HG02943 (cell line): ENCODE results near the gene AKR1A1.
"Not testable (repeated sequence)": the region's sequence is repeated elsewhere in the genome, so short reads cannot be mapped to it uniquely, and the experiment has no call there.

Experiments used
- ATAC-seq: cut with Tn5 transposase; IDR thresholded peaks from one replicate; pipeline ENCODE4 v1.9.1; 2021; ENCODE audit warnings: mild to moderate bottlenecking, low read depth, moderate library complexity; ENCODE audit not compliant: unreplicated experiment

Gene AKR1A1

DNA sequence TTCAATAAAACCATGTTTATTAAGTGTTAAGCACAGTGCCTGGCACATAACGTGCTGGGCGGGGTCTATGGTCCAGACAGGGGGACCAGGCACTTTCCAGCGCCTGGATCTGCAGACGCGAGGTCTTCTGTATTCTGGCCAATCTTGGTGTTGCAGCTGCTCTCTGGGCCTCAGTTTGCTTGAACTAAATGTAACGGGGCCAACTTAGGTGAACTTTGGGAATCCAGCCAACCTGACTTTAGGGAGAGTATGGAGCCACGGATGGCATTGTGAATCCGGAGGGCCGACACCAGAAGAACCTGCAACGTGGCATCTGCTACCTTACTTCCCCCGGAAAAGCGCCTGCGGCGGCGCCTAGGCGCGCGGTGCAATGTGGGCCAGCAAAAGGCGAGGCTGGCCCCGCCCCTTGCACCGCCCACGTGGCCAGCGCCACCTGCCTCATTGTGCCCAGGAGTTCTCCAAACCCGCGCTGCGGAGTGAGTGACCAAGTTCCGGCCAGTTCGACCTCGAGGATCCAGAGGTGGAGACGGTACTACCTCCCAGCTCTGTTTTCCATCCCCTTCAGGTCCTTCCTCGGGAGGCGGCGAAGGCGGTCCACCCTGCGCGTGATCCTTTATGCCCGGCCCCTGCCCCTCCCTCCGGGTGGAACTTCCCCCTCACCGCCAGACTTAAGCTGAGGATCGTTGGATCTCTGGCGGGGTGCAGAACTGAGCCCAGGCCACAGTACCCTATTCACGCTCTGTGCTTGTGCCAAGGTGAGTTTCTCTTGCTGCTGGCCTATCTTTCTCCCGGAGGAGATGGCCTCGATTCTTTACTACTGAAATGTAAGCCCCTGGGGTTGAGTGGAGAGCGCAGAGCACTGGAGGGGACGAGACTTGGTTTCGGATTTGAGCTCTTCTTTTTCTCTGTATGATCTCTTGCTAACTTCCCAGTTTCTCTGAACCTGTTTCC, at the start of gene AKR1A1:
Gene AKR1A1 (plus strand): TSS at position 426 of the 951 bp plus-strand sequence. CDS start 10,969 bp downstream, outside the sequence.
- ATAC-seq, result peak; percentile 93

DNA sequence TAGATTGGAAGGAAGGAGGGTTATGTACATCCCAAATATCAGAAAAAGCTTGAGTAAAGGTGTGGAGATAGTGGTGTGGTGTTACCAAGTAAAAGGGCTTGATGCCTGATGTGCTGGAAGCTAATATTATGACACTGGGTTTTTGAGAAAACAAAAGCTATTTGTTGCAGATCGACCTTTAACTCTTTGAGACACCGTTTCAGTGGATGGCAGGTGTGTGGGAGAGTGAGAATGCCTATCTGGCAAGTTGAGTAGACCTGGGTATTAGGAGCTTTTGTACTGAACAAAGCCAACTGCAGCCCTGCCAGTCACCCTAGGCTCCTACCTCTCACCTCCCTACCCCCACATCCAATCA, 49.1 kb upstream of the AKR1A1 start:
- no peak for ATAC-seq

DNA sequence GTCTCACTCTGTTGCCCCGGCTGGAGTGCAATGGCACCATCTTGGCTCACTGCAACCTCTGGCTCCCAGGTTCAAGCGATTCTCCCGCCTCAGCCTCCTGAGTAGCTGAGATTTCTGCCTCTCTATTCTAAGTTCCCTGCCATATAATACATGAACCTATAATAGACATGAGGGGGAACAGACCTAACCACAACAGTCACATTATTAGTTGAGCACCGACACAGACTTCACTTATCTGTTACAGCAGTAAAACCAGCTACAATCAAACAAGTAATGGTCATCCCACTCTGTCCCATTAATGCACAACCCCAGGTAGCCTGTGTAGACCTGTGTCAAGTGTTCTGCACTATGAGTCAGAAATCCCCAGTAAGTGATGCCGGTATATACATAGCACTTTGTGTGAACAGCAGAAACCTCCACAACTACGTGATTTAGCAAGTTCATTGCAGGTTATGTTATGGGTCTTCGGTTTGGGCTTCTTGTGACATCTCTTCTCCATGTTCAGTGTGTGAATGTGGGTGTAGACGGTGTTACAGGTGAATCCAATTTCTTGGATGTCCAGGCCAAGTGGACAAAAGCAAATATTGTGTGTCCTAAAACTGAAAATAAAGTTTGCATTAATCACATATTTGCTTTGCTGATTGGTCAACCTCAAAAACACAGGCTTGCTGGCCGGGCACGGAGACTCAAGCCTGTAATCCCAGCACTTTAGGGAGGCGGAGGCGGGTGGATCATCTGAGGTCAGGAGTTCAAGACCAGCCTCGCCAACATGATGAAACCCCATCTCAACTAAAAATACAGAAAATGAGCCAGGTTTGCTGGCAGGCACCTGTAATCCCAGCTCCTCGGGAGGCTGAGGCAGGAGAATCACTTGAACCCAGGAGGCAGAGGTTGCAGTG, 46.9 kb upstream of the AKR1A1 start:
- ATAC-seq, result no peak

DNA sequence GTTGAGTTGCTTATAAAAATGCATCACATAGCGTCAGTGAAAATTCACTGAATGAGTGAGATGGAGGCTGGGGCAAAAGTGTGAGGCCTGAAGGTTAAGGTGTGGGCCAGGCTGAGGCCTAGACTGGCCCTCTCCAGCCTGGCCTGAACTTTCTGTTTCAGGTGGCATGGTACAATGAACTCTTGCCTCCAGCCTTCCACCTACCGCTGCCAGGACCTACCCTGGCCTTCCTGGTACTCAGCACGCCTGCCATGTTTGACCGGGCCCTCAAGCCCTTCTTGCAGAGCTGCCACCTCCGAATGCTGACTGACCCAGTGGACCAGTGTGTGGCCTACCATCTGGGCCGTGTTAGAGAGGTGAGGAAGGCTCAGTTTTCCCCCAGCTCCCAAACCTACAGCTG, 43.4 kb upstream of the AKR1A1 start:
- no peak for ATAC-seq

DNA sequence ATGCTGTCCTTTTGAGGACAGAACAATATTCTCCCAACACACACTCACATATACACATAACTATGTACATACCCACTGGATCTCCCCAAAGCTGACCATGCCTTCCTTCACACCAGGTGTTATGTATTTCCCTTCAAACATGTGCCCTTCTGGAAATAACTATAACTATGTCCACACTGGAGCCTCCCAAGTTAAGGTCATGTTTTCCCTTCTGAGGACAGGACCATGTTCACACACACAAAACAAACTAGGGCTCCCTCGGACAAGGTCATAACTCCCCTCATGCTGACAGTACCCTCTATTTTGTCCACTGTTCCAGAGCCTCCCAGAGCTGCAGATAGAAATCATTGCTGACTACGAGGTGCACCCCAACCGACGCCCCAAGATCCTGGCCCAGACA, 42.7 kb upstream of the AKR1A1 start:
- ATAC-seq, result no peak

DNA sequence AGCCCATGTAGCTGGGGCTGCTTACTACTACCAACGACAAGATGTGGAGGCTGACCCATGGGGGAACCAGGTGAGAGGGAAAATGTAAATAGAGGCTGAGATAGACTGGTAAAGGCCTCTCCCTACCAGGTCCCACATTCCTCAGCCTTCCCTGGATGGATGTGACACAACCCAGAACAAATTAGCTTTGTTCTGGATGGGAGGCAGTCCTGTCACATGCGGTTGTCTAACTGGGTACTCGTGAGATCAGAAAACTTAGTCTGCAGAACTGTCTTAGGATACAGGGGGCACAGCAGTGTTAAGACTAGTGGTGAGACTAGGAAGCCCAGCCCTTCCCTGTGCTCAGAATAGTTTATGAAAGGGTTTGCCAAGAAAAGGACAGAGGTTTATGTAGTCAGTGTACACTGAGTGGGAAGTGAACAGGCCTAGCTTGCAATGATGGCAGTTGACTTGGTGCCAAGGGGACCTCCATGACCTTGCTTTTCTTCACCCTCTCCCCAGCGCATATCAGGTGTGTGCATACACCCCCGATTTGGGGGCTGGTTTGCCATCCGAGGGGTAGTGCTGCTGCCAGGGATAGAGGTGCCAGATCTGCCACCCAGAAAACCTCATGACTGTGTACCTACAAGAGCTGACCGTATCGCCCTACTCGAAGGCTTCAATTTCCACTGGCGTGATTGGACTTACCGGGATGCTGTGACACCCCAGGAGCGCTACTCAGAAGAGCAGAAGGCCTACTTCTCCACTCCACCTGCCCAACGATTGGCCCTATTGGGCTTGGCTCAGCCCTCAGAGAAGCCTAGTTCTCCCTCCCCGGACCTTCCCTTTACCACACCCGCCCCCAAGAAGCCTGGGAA, 42.1 kb upstream of the AKR1A1 start:
- ATAC-seq, result no peak

DNA sequence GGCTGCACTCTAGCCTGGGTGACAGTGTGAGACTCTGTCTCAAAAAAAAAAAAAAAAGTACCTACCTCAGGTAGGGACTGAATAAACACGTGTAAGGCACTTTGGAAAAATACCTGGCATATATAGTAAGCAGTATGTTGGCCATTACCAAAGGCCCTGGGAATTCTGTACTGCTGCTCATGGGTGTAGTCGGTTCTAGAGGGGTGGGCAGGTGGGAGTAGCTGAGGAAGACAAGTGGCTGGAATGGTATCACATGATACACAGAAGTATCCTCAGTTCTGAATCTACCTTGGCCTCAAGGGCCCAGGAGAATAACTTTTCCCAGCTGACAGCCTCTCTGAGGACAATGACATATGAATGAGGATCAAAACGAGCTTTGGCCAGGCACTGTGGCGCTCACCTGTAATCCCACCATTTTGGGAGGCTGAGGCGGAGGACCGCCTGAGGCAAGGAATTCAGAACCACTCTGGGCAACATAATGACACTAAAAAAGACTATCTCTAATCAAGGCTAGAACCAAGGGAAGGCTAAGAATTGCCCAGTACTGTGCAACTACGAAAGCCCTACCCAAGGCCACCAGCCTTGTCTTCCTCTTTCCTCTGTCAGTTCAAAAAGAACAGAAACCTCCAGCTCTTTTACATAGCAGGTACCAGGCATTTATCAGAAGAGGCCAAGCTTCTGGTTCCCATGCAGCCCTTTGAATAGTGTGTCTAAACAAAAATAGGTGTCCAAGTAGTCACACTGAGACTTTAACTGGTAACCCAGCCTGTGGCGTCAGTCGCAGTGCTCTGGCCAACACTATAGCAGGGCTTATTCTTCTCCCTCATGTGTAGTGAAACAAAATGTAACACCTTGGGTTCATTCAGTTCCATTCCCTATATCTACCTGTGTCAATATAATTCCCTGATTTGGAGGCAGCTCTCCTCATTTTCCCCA, 40.3 kb upstream of the AKR1A1 start:
- no peak for ATAC-seq

DNA sequence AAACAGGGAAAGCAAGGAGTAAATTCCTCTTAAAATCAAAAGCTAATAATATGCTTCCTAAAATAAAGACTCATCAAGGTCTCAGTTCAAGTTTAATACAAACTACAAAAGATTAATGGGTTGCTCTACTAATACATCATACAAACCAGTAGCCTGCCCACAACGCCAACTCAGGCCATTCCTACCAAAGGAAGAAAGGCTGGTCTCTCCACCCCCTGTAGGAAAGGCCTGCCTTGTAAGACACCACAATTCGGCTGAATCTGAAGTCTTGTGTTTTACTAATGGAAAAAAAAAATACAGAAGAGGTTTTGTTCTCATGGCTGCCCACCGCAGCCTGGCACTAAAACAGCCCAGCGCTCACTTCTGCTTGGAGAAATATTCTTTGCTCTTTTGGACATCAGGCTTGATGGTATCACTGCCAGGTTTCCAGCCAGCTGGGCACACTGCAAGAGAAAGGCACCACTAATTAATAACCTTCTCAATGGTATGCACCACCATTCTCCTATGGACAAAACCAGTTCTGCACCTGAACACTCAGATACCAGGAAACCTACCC, 39.6 kb upstream of the AKR1A1 start:
- ATAC-seq, result no peak

DNA sequence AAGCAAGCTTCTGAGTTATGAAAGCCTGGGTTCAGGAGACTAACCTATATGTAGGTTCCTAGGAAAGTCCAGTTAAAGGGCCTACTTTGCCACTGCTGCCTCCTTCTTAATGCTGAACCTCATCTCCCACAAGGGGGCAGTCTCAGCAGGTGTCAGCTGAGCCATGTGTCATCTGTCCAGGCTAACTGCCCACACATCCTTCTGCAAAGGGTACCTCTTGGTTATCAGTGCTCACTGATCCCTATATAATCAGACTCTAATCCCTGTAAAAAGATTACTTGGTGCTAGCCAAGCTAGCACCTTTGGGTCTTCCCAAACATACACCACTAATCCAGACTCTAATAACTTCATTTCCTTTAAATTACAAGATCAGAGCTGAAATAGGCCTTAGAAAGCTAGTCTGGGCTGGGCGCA, 38.0 kb upstream of the AKR1A1 start:
- no peak for ATAC-seq

DNA sequence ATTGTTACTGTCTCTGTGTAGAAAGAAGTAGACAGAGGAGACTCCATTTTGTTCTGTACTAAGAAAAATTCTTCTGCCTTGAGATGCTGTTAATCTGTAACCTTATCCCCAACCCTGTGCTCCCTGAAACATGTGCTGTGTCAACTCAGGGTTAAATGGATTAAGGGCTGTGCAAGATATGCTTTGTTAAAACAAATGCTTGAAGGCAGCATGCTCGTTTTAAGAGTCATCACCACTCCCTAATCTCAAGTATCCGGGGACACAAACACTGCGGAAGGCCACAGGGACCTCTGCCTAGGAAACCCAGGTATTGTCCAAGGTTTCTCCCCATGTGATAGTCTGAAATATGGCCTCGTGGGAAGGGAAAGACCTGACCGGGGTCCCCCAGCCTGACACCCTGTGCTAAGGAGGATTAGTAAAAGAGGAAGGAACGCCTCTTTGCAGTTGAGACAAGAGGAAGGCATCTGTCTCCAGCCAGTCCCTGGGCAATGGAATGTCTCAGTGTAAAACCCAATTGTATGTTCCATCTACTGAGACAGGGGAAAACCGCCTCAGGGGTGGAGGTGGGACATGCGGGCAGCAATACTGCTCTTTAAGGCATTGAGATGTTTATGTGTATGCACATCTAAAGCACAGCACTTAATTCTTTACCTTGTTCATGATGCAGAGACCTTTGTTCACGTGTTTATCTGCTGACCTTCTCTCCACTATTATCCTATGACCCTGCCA, 36.9 kb upstream of the AKR1A1 start:
- not testable (repeated sequence) for ATAC-seq

DNA sequence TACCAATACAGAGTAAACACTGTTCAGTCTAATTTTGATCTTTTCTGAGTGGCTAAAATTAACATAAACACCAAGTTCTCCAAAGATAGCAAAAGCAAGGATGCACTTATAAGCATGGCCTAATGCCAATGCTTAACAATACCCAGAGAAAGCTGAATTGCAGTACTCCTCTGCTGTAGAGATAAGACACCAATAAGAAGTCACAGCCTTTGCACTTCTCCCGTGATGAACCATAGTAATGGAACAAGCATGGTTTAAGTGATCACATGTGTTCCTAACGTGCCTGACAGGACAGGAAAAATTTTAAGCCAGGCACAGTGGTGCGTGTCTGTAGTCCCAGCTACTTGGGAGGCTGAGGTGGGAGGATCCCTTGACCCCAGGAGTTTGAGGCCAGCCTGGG, 34.6 kb upstream of the AKR1A1 start:
- no peak for ATAC-seq

DNA sequence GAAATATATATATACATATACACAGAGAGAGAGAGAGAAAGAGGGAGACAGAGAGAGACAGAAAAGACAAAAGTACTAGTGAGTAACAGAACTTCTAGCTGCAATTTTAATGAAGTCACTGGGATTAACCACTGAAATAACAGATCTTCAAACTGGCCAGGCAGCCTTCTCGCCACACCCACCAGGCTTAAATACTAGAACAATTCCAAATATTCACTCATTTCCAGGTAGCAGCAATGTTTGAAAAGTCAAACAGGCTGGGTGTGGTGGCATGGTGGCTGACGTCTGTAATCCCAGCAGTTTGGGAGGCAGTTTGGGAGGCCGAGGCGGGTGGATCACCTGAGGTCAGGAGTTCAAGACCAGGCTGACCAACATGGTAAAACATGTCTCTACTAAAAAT, 34.2 kb upstream of the AKR1A1 start:
- no peak for ATAC-seq

DNA sequence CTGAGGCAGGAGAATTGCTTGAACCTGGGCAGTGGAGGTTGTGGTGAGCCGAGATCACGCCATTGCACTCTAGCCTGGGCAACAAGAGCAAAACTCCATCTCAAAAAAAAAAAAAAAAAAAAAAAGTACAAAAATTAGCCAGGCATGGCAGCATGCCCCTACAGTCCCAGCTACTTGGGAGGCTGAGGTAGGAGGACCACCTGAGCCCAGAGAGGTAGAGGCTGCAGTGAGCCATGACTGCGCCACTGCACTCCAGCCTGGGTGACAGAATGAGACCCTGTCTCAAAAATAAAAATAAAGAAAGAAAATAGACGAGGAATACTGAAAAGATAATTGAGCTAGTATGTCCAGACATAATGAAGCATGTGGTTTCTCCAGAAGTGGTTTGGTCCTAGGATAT, 32.3 kb upstream of the AKR1A1 start:
- ATAC-seq, result not testable (repeated sequence)

DNA sequence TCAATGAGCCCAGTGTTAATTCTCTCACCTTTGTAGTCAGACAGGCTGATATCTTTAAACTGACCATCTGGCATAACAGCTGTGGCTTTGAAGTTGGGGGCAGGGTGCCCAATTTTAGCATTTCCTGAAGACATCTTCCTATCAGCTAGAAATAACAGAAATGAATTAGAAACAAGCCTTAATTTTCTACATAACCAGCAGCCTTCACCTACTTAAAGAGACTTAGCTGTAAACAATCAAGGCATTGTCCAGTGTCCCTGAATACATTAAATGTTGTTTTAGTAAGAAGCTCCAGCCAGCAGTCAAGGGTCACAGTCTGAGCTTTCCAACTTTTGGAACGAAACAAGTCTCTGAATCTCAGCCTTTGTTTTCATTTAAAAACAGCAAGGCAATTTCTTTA, 31.7 kb upstream of the AKR1A1 start:
- ATAC-seq, result no peak

DNA sequence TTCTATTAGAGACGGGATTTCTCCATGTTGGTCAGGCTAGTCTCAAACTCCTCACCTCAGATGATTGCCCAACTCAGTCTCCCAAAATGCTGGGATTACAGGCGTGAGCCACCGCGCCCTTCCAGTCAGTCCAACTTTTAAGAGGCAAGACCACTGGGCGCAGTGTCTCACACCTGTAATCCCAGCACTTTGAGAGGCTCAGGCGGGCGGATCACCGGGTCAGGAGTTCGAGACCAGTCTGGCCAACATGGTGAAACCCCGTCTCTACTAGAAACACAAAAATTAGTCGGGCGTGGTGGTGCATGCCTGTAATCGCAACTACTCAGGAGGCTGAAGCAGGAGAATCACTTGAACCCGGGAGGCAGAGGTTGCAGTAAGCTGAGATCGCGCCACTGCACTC, 30.9 kb upstream of the AKR1A1 start:
- not testable (repeated sequence) for ATAC-seq

DNA sequence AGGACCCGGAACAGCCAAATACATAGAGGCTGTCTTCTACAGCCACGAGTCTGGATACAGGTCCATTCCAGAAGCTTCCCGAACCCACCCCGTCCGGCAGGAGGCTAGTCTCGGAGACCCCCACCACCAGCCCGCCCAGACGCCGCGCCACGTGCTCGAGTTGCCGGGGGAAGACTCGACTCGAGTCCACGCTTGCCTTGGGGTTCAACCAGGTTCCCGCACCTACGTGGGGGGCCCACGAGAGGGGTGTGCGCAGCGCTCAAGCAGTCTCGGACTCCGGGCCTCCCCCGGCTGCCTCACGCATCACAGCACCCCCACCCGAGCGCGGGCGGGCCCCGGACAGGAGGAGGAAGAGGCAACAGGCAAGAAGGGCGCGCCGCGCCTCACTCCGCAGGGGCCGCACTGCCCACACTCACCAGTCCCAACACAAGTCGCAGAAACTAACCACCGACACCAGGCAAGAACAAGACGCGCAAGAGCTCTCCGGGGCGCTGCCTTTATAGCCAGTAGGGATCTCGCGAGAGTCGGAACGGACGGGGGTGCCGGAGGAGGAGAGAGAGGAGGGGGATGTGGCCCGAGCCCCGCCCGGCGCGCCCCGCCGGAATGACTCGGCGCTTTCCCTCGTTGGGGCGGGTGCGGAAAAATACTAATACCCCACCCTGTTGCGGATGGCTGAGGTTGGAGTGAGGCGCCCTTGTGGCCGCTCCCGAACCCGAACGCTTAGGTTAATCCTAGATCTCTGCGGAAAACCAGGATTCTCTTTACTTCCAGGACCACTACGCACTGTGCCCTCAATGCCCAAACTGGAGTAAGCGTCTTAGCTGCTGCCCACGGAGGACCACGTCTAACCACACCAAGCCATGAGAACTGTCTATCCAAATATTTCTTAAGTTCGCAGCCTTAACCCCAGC, 29.0 kb upstream of the AKR1A1 start, which contains the start of gene PRDX1:
Gene PRDX1 (minus strand): TSS at position 472 of the 911 bp plus-strand sequence. CDS start 2,841 bp downstream, outside the sequence.
- ATAC-seq, result peak; percentile 72
